ENCODE data around the gene PNPLA3.

- TF ChIP-seq, protein P1, sequence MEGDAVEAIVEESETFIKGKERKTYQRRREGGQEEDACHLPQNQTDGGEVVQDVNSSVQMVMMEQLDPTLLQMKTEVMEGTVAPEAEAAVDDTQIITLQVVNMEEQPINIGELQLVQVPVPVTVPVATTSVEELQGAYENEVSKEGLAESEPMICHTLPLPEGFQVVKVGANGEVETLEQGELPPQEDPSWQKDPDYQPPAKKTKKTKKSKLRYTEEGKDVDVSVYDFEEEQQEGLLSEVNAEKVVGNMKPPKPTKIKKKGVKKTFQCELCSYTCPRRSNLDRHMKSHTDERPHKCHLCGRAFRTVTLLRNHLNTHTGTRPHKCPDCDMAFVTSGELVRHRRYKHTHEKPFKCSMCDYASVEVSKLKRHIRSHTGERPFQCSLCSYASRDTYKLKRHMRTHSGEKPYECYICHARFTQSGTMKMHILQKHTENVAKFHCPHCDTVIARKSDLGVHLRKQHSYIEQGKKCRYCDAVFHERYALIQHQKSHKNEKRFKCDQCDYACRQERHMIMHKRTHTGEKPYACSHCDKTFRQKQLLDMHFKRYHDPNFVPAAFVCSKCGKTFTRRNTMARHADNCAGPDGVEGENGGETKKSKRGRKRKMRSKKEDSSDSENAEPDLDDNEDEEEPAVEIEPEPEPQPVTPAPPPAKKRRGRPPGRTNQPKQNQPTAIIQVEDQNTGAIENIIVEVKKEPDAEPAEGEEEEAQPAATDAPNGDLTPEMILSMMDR (IDR thresholded peaks at IDR 0.05; ENCODE audit: low read depth, low read length, poor library complexity, severe bottlenecking) = no peak
- TF ChIP-seq EZH2phosphoT487 (IDR thresholded peaks at IDR 0.05; ENCODE audit: borderline replicate concordance, low read length) = no peak
Observed at GRCh38 chr22:43886231-43886630, 37.4 kb upstream of the PNPLA3 start.
